ENCODE data around the gene TMEM9B. TPM values are rescaled to one million over a fixed set of nuclear protein-coding genes. Genes with fewer than 3 reads are reported as not detected.

The TMEM9B gene
- 36.3 and 40.0 TPM in 2 replicates for total RNA-seq

GRCh38 chr11:8964324-8965320 is at the start of gene TMEM9B:
Gene TMEM9B, minus strand, starts transcription at chr11:8964442. Its CDS starts 129 bp downstream, at chr11:8964313.

DNA sequence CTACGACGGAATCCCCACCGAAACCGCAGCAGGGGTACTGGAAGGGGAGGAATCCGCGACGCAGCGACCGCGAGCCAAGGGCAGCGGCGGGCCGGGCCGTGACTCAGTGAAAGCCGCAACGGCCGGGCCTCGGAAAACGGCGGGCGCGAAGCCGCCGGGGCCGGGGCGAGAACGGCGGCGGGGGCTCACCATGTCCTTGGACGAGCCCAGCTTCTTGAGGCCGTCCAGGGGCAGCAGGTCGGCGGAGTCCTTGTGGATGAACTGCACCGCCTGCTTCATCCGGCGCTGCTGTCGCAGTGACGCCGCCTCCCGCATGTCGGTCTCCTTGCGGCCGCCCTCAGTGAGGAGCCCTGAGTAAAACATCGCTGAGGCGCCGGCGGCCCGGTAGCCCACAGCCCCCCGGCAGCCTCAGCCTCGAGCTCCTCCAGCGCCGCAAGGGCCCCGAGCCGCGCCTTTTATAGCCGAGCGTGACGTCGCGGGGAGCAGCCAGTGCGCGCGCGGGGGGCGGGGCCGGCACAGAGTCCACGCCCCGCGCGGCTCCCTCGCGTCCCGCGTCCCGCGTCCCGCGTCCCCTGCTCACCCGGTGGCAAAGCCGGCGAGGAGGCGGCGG is 39.4 kb upstream of the TMEM9B start, which contains the start of gene NRIP3:
Gene NRIP3, minus strand, starts transcription at position 429 of the 610 bp plus-strand sequence. Its CDS starts 66 bp downstream, at position 363.

DNA sequence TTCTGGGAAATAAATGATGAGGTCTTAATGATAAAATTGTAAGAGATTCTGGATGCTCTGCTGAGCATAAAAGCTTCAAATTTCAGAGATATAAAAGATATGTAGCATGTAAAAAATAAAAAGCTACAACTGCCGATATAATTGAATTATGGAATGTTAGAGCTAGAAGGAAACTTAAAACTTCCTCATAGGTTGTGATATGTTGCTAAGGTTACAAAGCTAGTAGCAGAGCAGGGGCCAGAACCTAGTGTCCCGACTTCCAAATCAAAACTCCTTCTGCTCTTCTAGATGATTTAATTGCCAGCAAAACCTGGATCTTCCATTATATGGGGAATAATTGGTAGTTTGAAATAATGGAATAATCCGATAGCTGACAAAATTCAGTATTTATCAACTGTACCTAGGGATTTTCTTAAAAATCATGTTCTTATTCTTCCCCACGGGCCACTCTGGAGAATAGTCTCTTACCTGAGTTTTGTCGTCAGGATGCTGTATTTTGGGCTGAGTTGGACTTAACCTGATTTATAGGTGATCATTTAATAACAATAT is 21.6 kb downstream of the TMEM9B start, which contains the start of gene ASCL3:
Gene ASCL3, minus strand, starts transcription at position 499 of the 549 bp plus-strand sequence. CDS start 4,855 bp downstream, outside the sequence.

DNA sequence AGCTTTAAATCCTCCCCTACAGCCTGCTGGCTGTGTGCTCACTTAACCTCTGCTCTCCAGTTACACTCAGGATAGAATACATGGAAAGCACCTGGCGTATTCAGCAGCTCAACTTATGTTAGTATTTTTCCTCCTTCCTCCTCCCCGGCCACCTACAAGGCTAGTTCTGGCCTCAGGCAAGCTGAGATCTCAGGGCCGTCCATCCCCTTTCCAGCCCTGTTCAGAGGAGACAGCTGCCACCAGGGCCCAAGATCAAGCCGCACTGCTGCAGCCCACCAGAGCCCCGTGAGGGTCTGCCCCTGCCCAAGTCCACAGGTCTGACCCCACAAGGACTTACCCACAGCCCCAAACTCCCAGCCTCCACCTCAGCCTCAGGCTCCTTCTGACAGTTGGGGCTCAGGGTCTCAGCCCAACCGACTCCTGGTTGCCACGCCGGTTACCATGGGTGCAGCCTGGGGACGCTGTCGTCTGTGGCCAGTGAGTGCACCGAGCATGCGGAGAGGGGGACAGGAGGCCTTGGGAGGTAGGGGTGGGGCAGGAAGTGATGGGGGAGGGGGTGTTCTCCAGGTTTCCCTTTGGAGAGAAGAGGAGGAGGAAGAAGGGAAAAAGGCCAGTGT is 31.6 kb downstream of the TMEM9B start, which contains the start of gene C11orf16:
Gene C11orf16, minus strand, starts transcription at position 384 of the 617 bp plus-strand sequence. CDS start 639 bp downstream, outside the sequence.

DNA sequence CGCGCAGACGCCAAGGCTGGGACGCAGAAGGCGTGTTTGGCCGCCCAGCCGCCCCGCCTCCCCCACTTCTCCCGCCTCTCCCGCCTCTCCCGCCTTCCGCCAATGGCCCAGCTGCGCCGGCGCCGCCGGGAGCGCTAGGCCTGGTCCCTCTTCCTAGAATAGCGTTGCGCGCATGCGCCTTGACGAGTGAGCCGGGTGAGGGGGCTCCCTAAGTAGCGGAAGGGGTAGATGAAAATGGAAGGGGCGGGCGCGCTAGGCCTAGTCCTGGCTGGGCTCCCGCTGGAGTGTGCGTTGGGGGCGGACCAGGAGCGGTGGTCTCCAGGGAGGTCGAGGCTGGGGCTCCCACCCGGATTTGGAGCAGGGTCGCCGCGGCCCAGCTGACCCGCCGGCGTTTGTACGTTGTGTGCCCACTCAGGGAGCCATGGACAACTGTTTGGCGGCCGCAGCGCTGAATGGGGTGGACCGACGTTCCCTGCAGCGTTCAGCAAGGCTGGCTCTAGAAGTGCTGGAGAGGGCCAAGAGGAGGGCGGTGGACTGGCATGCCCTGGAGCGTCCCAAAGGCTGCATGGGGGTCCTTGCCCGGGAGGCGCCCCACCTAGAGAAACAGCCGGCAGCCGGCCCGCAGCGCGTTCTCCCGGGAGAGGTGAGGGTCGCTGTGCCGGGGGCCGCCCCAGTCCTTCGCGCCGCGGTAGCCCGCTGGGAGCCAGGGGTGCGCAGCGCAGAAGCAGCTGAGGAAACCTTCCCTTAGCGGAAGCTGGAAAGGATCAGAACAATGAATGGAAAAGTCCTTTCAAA is 53.0 kb downstream of the TMEM9B start, which contains the start of gene AKIP1:
Gene AKIP1, plus strand, starts transcription at position 161 of the 795 bp plus-strand sequence. Its CDS starts 261 bp downstream, at position 422.

Other genes with a start within 250 kb of the TMEM9B start
- gene AKIP1, start 53.3 kb downstream of the TMEM9B start, total RNA-seq: 25.0 and 38.0 TPM in 2 replicates
- not detected in 2 replicates for gene C11orf16, start 31.5 kb downstream of the TMEM9B start, total RNA-seq
- gene ASCL3, start 21.4 kb downstream of the TMEM9B start, total RNA-seq: not detected in 2 replicates
- gene NRIP3, start 39.6 kb upstream of the TMEM9B start, total RNA-seq: 2.2 and 20.8 TPM in 2 replicates
- gene SCUBE2, start 127.2 kb upstream of the TMEM9B start, total RNA-seq: 0.26 and 1.1 TPM in 2 replicates